AG04450 (cell line): Measurements from ENCODE around the gene PDGFB. TPM values are rescaled to one million over a fixed set of nuclear protein-coding genes. Genes with fewer than 3 reads are reported as not detected.

Source experiments
- CTCF ChIA-PET: fragments of 300-600, 350-600 bp; formaldehyde crosslinking; extraction: SDS; loops from one replicate; lab custom pipeline; 2022; ENCODE audit warnings: antibody characterized with exemption, inconsistent platforms; lab: Charles Lee
- POLR2A ChIA-PET: fragments of 350-600 bp; formaldehyde crosslinking; extraction: SDS; loops from one replicate; lab custom pipeline; 2021; ENCODE audit warnings: antibody characterized with exemption, inconsistent platforms; lab: Yijun Ruan, JAX
- DNase-seq: peaks from one replicate; pipeline ENCODE4 v3.0.0-alpha.2; 2011; ENCODE audit warnings: low read depth, low spot score
- H3K27ac ChIP-seq: one replicate; pipeline ENCODE4 v1.5.1; 2012; ENCODE audit warnings: low read depth, low read length, control low read depth
- H3K27me3 ChIP-seq: one replicate; pipeline ENCODE4 v1.6.0; 2012; ENCODE audit warnings: low read length; ENCODE audit not compliant: control insufficient read depth, insufficient read depth
- H3K4me3 ChIP-seq: 2 replicates; pipeline ENCODE4 v1.5.1; 2011; ENCODE audit warnings: mild to moderate bottlenecking, low read depth, low read length, control low read depth
- H3K9me3 ChIP-seq: 2 replicates; pipeline ENCODE4 v1.5.1; 2012; ENCODE audit warnings: low read length; ENCODE audit not compliant: control insufficient read depth, insufficient read depth
- CTCF ChIP-seq: IDR thresholded peaks from 2 replicates; pipeline ENCODE4 v1.5.1; 2011; ENCODE audit warnings: low read depth, low read length, control low read depth, inconsistent platforms
- polyA plus RNA-seq: library from polyadenylated mRNA; depleted of rRNA; stranded (reverse); fragments of >200 nt; gene quantifications from 2 replicates; pipeline ENCODE4 v1.2.3, GENCODE V29; 2011

The PDGFB gene
- polyA plus RNA-seq, 1 experiment = 0.19 TPM

- POLR2A ChIA-PET = no interaction called here
- H3K27ac ChIP-seq = no peak overlapping the region
- CTCF ChIA-PET = interaction anchor here (0.6 kb wide), 1 partner anchor 115 kb away, joined by 3 read pairs; no protein-coding TSS in a partner anchor
Measured at GRCh38 chr22:39250838-39251237, 6.1 kb upstream of the PDGFB start.

GRCh38 chr22:39250131-39250530 lies 5.3 kb upstream of the PDGFB start:
- Histone ChIP-seq H3K4me3 (no peak overlapping the region), H3K9me3 (no peaks in the 10 kb centered on the region), H3K27me3 (peaks cover 19% of the 10 kb centered on the region), H3K27ac (no peak overlapping the region)
- TF ChIP-seq CTCF = no peak
- ChIA-PET CTCF (no interaction called here), POLR2A (no interaction called here)
- DNase-seq = no peak

More at GRCh38 chr22:39250838-39251237, 6.1 kb upstream of the PDGFB start:
- Histone ChIP-seq H3K9me3 (no peaks in the 10 kb centered on the region), H3K27me3 (peaks cover 12% of the 10 kb centered on the region), H3K4me3 (no peak overlapping the region)
- DNase-seq = no peak
- no peak for TF ChIP-seq CTCF

- no peaks in the 10 kb centered on the region for H3K9me3 ChIP-seq
- ChIA-PET CTCF (no interaction called here), POLR2A (no interaction called here)
- peaks cover 27% of the 10 kb centered on the region for H3K27me3 ChIP-seq
- no peak for TF ChIP-seq CTCF
- H3K27ac ChIP-seq = no peak overlapping the region
- H3K4me3 ChIP-seq = no peak overlapping the region
- no peak for DNase-seq
Measured at GRCh38 chr22:39249086-39249704, 4.4 kb upstream of the PDGFB start.

GRCh38 chr22:39248254-39248653 lies 3.5 kb upstream of the PDGFB start:
- DNase-seq = no peak
- no peak for TF ChIP-seq CTCF
- H3K27me3 ChIP-seq = peaks cover 35% of the 10 kb centered on the region
- ChIA-PET POLR2A (interaction anchor here (0.6 kb wide), 1 partner anchor 275 kb away, joined by 12 read pairs; no protein-coding TSS in a partner anchor), CTCF (no interaction called here)
- no peaks in the 10 kb centered on the region; the same call in 1 of the 2 replicates for H3K9me3 ChIP-seq
- no peak overlapping the region for H3K27ac ChIP-seq
- no peak overlapping the region for H3K4me3 ChIP-seq

GRCh38 chr22:39247361-39247760 lies 2.6 kb upstream of the PDGFB start:
- ChIA-PET POLR2A (no interaction called here), CTCF (no interaction called here)
- Histone ChIP-seq H3K27me3 (peaks cover 41% of the 10 kb centered on the region), H3K27ac (no peak overlapping the region), H3K9me3 (no peaks in the 10 kb centered on the region; the same call in 1 of the 2 replicates), H3K4me3 (no peak overlapping the region)
- TF ChIP-seq CTCF = no peak
- DNase-seq = no peak
